SU-DHL-6 (cell line): ENCODE results near the gene AQP5.

Source experiments
- H2AFZ ChIP-seq: fragments of 200-600 bp; sonication (generic); 2 replicates; pipeline ENCODE4 v1.6.1; 2014; ENCODE audit warnings: low read depth, mild to moderate bottlenecking, moderate library complexity, mixed read lengths, antibody characterized with exemption, low read length; ENCODE audit not compliant: severe bottlenecking
- H3F3A ChIP-seq: fragments of 200-600 bp; shearing (Covaris generic); 2 replicates; pipeline ENCODE4 v1.6.0; 2016; ENCODE audit warnings: antibody characterized with exemption, mild to moderate bottlenecking; ENCODE audit not compliant: insufficient read depth
- H3K27ac ChIP-seq: fragments of 200-600 bp; sonication (generic); 2 replicates; pipeline ENCODE4 v1.5.1; 2016; ENCODE audit warnings: low read depth, mild to moderate bottlenecking, low read length, moderate library complexity, mixed read lengths
- H3K27me3 ChIP-seq: fragments of 200-600 bp; sonication (generic), shearing (Covaris generic); 2 replicates; pipeline ENCODE4 v1.6.0; 2014; ENCODE audit warnings: mild to moderate bottlenecking, low read length
- H3K36me3 ChIP-seq: fragments of 200-600 bp; sonication (generic); 2 replicates; pipeline ENCODE4 v1.6.1; 2014; ENCODE audit warnings: mild to moderate bottlenecking, low read length, mixed read lengths
- H3K4me2 ChIP-seq: fragments of 300-600, 200-600 bp; shearing (Covaris generic), sonication (generic); 2 replicates; pipeline ENCODE4 v1.6.0; 2014; ENCODE audit warnings: low read length, low read depth, mild to moderate bottlenecking; ENCODE audit not compliant: poor library complexity, severe bottlenecking
- H3K4me3 ChIP-seq: fragments of 200-600 bp; sonication (generic); 2 replicates; pipeline ENCODE4 v1.5.1; 2014; ENCODE audit warnings: antibody characterized with exemption, low read length, mild to moderate bottlenecking, mixed read lengths; ENCODE audit not compliant: insufficient read depth, poor library complexity, severe bottlenecking
- H3K79me2 ChIP-seq: fragments of 200-600 bp; sonication (generic); 2 replicates; pipeline ENCODE4 v1.6.1; 2014; ENCODE audit warnings: mild to moderate bottlenecking, low read length, moderate library complexity; ENCODE audit not compliant: insufficient read depth
- H3K9ac ChIP-seq: fragments of 200-600 bp; sonication (generic); 2 replicates; pipeline ENCODE4 v1.7.0; 2014; ENCODE audit warnings: mild to moderate bottlenecking, low read length
- H3K9me2 ChIP-seq: fragments of 200-600 bp; sonication (generic); replicated peaks from 2 replicates; pipeline ENCODE4 v1.6.1; 2014; ENCODE audit warnings: low read length; ENCODE audit not compliant: insufficient read depth
- H3K9me3 ChIP-seq: fragments of 200-600 bp; sonication (generic); 2 replicates; pipeline ENCODE4 v1.6.1; 2014; ENCODE audit warnings: low read length, mixed read lengths; ENCODE audit not compliant: insufficient read depth
- H4K20me1 ChIP-seq: fragments of 200-600 bp; sonication (generic); 2 replicates; pipeline ENCODE4 v1.6.1; 2014; ENCODE audit warnings: low read depth, mild to moderate bottlenecking, antibody characterized with exemption, low read length, moderate library complexity, mixed read lengths
- CTCF ChIP-seq: fragments of 200-600 bp; sonication (generic); IDR thresholded peaks from one replicate; pipeline ENCODE4 v1.5.1; 2017; ENCODE audit warnings: antibody characterized with exemption, mild to moderate bottlenecking, low read length, moderate library complexity; ENCODE audit not compliant: insufficient read depth, poor library complexity, severe bottlenecking
- EZH2phosphoT487 ChIP-seq: fragments of 200-600 bp; sonication (generic), shearing (Covaris generic); conservative IDR thresholded peaks from 2 replicates; pipeline ENCODE4 v1.6.1; 2018; ENCODE audit warnings: mild to moderate bottlenecking, antibody characterized with exemption, low read length, moderate library complexity, mixed read lengths

The AQP5 gene

GRCh38 chr12:49961111-49961922 is at the start of gene AQP5:
Gene AQP5, plus strand, starts transcription at chr12:49961872. Its CDS starts 146 bp downstream, at chr12:49962018.
- no peaks in the 10 kb centered on the region for H3K9me3 ChIP-seq
- no peak within 1 kb of the TSS for H3K4me2 ChIP-seq
- H3K9ac ChIP-seq = no peak within 1 kb of the TSS
- no peaks in the 10 kb centered on the region for H3F3A ChIP-seq
- H3K9me2 ChIP-seq = no peaks in the 10 kb centered on the region
- no peak within 1 kb of the TSS for H3K4me3 ChIP-seq
- TF ChIP-seq CTCF (no peak), EZH2phosphoT487 (no peak)
- H3K36me3 ChIP-seq = no peaks in the 10 kb centered on the region
- H2AFZ ChIP-seq = no peak within 1 kb of the TSS
- H4K20me1 ChIP-seq = no peaks in the 10 kb centered on the region
- no peak within 1 kb of the TSS for H3K27ac ChIP-seq
- no peaks in the 10 kb centered on the region for H3K27me3 ChIP-seq
- no peaks in the 10 kb centered on the region for H3K79me2 ChIP-seq

- Histone ChIP-seq H2AFZ (no peak overlapping the region), H3K9ac (no peak overlapping the region), H3K9me2 (no peaks in the 10 kb centered on the region)
Observed at GRCh38 chr12:49912345-49913255, 49.1 kb upstream of the AQP5 start.

More at GRCh38 chr12:49912345-49913255, 49.1 kb upstream of the AQP5 start:
- Histone ChIP-seq H3K27ac (no peak overlapping the region), H3K9me3 (no peaks in the 10 kb centered on the region), H3F3A (no peaks in the 10 kb centered on the region), H3K4me2 (no peak overlapping the region), H3K4me3 (no peak overlapping the region), H3K36me3 (no peaks in the 10 kb centered on the region), H3K79me2 (no peaks in the 10 kb centered on the region), H3K27me3 (no peaks in the 10 kb centered on the region), H4K20me1 (no peaks in the 10 kb centered on the region)
- TF ChIP-seq CTCF = no peak
- TF ChIP-seq EZH2phosphoT487 = no peak
